GM19328 (cell line): ENCODE results near the gene ZBTB44.
"Not testable (repeated sequence)": the region's sequence is repeated elsewhere in the genome, so short reads cannot be mapped to it uniquely, and the experiment has no call there.

ENCODE experiments used
- ATAC-seq: cut with Tn5 transposase; IDR thresholded peaks from one replicate; pipeline ENCODE4 v1.9.1; 2021; ENCODE audit warnings: mild to moderate bottlenecking, moderate library complexity; ENCODE audit not compliant: unreplicated experiment

Gene ZBTB44

GRCh38 chr11:130314750-130315285 lies at the start of gene ZBTB44:
Gene ZBTB44 (minus strand): TSS chr11:130314917. CDS start chr11:130261873, 53,044 bp downstream.
- peak; percentile 58 for ATAC-seq

GRCh38 chr11:130359419-130359818 lies 44.7 kb upstream of the ZBTB44 start:
- no peak for ATAC-seq

GRCh38 chr11:130358398-130358797 lies 43.7 kb upstream of the ZBTB44 start:
- no peak for ATAC-seq

DNA sequence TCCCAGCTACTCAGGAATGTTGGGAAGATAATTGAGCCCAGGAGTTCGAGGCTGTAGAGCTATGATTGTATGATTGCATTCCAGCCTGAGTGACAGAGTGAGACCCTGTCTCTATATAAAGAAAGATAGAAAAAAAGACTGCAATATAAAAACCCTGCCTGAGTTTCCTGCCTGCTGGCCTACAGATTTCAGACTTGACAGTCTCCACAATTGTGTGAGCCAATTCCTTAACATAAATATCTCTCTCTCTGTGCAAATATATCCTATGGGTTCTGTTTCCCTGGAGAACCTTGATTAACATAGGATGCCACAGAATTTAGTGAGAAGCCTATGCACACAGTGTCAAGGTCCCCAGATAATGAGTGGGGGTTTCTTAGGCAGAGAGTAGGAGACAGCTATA lies 32.5 kb upstream of the ZBTB44 start:
- no peak for ATAC-seq

DNA sequence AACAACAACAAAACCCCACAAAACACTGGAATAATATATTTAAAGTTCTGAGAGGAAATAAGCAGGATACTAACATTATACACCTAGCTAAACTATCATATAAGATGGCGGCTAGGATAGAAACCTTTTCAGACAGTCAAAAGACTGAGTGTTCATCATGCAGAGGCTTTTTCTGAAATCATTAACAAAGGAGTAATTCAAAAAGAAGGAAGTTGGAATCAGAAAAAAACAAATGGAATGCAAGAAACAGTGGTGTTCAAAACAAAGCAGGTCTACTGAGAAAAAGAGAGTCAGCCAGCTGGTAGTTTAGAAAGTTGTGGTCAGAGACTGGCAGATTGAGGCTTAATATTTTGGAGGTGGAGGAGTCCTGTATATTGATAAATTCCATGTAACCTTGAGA lies 30.1 kb upstream of the ZBTB44 start:
- no peak for ATAC-seq

DNA sequence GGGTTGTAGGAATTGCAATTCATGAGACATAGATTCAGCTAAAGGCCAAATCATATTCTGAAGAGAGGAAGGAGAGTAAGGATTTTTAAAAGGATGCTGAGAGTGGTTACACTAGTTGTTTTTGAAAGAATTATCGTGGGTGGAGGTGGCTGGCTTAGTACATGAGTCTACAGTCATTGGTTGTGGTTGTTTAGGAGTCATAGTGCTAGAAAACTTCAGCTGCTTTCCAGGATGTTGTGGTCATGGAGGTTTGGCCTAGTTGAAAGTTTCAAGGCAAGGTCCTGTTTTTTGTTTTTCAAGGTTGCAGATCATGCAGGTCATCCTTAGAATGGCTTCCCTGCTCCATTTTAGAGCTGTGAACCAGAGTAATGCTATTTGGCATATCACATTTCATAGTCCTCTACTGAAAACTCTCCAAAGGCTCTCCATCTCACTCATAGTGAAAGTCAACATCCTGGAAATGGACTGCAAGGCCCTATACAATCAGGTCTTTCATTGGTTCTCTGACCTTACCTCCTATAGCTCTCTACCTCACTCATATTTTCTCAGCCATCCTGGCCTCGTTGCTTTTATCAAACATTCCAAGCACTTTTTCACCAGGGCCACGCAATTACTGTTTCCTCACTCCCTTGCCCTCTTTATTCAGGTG lies 26.1 kb upstream of the ZBTB44 start:
- no peak for ATAC-seq

GRCh38 chr11:130338667-130339066 lies 23.9 kb upstream of the ZBTB44 start:
- no peak for ATAC-seq

DNA sequence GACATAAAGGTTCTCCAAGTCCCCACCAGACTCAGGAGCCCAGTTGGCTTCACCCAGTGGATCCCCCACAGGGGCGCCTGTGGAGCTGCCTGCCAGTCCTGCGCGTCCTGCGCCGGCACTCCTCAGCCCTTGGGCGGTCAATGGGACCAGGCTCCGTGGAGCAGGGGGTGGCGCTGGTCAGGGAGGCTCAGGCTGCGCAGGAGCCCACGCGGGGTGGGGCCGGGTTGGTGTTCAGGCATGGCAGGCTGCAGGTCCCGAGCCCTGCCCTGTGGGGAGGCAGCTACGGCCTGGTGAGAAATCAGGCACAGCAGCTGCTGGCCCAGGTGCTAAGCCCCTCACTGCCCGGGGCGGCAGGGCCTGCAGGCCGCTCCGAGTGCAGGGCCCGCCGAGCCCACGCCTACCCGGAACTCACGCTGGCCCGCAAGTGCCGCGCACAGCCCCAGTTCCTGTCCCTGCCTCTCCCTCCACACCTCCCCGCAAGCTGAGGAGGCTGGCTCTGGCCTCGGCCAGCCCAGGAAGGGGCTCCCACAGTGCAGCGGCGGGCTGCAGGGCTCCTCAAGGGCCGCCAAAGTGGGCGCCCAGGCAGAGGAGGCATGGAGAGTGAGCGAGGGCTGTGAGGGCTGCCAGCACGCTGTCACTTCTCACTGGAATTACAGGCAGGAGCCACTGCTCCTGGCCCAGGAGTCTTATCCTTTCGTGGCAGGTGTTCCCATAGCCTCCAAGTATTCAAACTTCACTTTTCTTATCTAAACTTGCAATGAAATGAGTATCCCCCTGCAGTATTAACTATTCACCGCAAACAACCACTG lies 22.8 kb upstream of the ZBTB44 start:
- ATAC-seq = no peak

DNA sequence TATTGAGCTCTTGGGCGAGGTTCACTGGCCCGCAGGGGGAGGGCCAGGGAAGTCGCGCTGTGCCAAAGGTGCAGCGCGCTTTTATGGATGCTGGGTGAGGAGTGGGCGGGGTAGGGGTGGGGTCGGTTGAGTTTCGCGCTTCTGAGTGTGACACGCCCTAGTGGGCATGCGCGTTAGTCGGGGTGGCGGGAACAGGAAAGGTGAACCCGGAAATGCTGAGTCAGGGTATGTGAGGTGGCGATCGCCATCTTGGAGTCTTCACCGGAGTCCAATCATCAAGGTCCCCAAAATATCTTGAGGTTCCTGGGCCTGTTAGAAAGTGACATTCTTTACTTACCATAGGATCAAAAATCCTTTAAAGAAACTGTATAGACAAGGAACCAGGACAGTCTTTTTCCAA lies 16.7 kb upstream of the ZBTB44 start:
- ATAC-seq = not testable (repeated sequence)

DNA sequence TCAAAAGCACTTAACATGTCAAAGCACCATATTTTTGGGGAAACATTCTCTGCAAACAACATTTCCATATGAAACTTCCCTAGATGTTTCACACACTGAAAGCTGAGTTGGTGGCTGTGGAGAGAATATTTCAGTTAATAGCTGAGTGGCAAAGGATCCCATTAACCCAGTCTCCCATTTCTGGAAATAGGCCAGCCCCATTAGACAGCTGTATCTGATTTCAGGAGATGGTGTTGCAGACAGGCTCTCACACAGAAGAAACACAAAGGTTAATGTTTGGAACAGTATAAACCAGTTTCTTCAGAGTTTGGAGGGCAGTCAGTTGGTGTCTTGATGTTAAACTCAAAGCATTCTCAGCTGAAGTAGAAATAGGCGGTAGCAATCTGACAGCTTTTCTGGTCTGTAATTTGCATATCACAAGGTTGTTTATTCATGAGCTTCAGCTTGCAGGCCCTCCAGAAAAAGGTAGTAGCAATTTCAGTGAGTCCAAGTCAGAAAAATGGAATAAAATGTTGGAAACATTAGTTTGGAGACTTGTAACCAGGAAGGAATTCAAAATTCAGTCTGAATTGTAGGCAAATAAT lies 15.5 kb upstream of the ZBTB44 start:
- ATAC-seq = no peak

- ATAC-seq = no peak
Observed at GRCh38 chr11:130328420-130328819, 13.7 kb upstream of the ZBTB44 start.

DNA sequence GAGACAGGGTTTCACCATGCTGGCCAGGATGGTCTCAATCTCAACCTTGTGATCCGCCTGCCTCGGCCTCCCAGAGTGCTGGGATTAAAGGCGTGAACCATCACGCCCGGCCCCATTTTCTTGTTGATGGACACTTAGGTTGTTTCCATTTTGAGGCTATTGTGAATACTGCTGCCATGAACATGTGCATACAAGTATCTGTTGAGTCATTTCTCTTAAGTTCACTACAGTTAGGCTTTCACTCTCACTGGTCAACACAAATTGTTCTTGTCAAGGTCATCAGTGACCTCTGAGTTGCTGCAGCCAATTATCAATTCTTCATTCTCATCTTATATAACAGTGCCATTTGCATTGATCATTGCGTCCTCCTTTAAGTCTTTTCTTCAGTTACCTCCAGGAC lies 13.0 kb upstream of the ZBTB44 start:
- no peak for ATAC-seq

GRCh38 chr11:130325691-130326090 lies 11.0 kb upstream of the ZBTB44 start:
- ATAC-seq = no peak

DNA sequence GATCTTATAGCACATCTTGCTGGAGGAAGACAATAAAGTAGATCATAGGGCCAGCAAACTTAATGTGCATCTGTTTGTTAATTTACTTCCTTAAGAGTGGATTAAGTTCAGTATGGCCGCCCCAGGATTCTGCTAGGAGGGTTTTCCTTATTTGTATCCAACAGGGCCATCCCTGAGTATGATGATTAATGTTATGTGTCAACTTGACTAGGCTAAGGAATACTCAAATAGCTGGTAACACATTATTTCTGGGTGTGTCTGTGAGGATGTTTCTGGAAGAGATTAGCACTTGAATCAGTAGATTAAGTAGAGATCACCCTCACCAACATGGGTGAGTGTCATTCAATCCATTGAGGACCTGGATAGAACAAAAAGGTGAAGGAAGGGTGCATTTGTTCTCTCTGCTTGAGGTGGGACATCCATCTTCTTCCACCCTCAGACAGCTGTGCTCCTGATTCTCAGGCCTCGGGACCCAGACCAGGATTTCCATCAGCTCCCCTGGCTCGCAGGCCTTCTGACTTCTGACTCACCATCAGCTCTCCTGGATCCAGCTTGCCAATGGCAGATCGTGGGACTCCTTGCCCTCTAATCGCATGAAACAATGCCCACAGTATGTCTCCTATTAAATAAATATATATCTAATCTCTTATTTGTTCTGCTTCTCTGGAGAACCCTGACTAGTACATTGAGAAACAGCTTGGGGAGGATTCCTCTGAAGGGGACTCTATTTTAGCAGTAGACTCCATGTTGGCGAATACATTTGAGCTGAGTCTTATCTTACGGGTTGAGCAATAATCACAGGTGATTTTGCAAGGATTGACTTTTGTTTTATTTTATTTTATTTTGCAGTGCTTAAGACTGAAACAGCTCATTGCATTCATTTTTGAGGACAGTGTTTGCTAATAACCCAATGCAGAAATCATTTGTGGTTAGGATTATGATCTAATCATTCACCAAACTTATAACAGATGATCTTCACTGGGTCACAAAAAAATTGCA lies 9.0 kb upstream of the ZBTB44 start:
- no peak for ATAC-seq

DNA sequence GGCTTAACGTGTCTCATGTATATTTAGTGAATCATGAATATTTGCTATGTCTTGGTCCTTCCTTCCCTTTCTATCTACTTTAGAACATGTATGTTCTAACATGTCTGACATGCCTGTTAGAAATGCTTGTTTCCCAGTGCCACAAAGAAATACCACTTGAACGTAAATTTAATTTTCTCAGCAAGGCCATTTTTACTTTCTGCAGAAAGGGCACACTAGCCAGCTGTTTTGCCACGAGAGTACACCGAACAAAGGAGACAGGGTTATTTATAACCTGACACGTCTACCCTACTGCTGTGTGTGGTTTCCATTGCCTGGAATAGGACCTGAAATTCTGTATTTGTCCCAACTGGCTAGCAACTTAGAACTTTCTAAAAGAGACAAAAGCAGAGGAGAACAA lies 7.4 kb upstream of the ZBTB44 start:
- ATAC-seq = no peak

- ATAC-seq = no peak
Observed at GRCh38 chr11:130318031-130318673, 3.4 kb upstream of the ZBTB44 start.

- ATAC-seq = peak; percentile 32
Observed at GRCh38 chr11:130315354-130315970, 745 bp upstream of the ZBTB44 start.

- ATAC-seq = peak; percentile 46
Observed at GRCh38 chr11:130314184-130314749, 450 bp downstream of the ZBTB44 start.
